CD8-positive, alpha-beta memory T cell (primary cell): ENCODE results near the gene CDC25C. TPM values are rescaled to one million over a fixed set of nuclear protein-coding genes. Genes with fewer than 3 reads are reported as not detected.

Experiments used
- CTCF ChIA-PET: fragments of 350-600 bp; sonication (Branson Sonifier 250); formaldehyde crosslinking; loops from one replicate; lab custom pipeline; 2021; ENCODE audit warnings: antibody characterized with exemption; lab: Charles Lee
- POLR2A ChIA-PET: fragments of 350-600 bp; sonication (Branson Sonifier 250); formaldehyde crosslinking; loops from one replicate; lab custom pipeline; 2021; ENCODE audit warnings: antibody characterized with exemption; lab: Charles Lee
- DNase-seq, 5 donors: peaks; one replicate each; pipeline versions ENCODE4 v3.0.0 to v3.0.0-alpha.2; 2020 to 2022; ENCODE audit warnings: mixed read lengths in 1 of 5
- H3K27ac ChIP-seq: one replicate; pipeline ENCODE4 v1.7.0; 2013; ENCODE audit warnings: low read depth, mild to moderate bottlenecking, low read length, moderate library complexity
- H3K27me3 ChIP-seq: 2 replicates; pipeline ENCODE4 v1.7.0; 2013; ENCODE audit warnings: low read length, mild to moderate bottlenecking; ENCODE audit not compliant: insufficient read depth, poor library complexity, severe bottlenecking
- H3K36me3 ChIP-seq: 2 replicates; pipeline ENCODE4 v1.7.0; 2013; ENCODE audit warnings: mild to moderate bottlenecking, low read length, moderate library complexity; ENCODE audit not compliant: insufficient read depth
- H3K4me1 ChIP-seq: 2 replicates; pipeline ENCODE4 v1.7.0; 2013; ENCODE audit warnings: mild to moderate bottlenecking, low read length, moderate library complexity; ENCODE audit not compliant: insufficient read depth
- H3K4me3 ChIP-seq: 2 replicates; pipeline ENCODE4 v1.7.0; 2013; ENCODE audit warnings: mild to moderate bottlenecking, low read length
- H3K9me3 ChIP-seq: 2 replicates; pipeline ENCODE4 v1.7.0; 2013; ENCODE audit warnings: mild to moderate bottlenecking, low read length
- H3K27ac Mint-ChIP-seq, 8 donors: one replicate each; pipeline ENCODE4 v1.8.0; 2020 to 2021; ENCODE audit warnings: mixed read lengths in 8 of 8, mild to moderate bottlenecking in 6 of 8, inconsistent platforms in 3 of 8, moderate library complexity in 3 of 8
- H3K27me3 Mint-ChIP-seq, 2 donors: one replicate each; pipeline ENCODE4 v1.8.0; 2020 to 2021; ENCODE audit warnings: mixed read lengths in 2 of 2, mild to moderate bottlenecking in 1 of 2, moderate library complexity in 1 of 2
- H3K36me3 Mint-ChIP-seq, 3 donors: one replicate each; pipeline ENCODE4 v1.8.0; 2020 to 2021; ENCODE audit warnings: mixed read lengths in 3 of 3, inconsistent platforms in 1 of 3, mild to moderate bottlenecking in 1 of 3
- H3K4me1 Mint-ChIP-seq, 3 donors: one replicate each; pipeline ENCODE4 v1.8.0; 2020 to 2021; ENCODE audit warnings: mixed read lengths in 3 of 3, inconsistent platforms in 1 of 3, mild to moderate bottlenecking in 1 of 3
- H3K4me3 Mint-ChIP-seq, 7 donors: one replicate each; pipeline ENCODE4 v1.8.0; 2020 to 2021; ENCODE audit warnings: mixed read lengths in 7 of 7, mild to moderate bottlenecking in 6 of 7, moderate library complexity in 4 of 7, inconsistent platforms in 2 of 7
- H3K9me3 Mint-ChIP-seq, 5 donors: one replicate each; pipeline ENCODE4 v1.8.0; 2020 to 2022; ENCODE audit warnings: mixed read lengths in 5 of 5, mild to moderate bottlenecking in 3 of 5, moderate library complexity in 2 of 5, inconsistent platforms in 1 of 5
- polyA plus RNA-seq: library from polyadenylated mRNA; unstranded; fragments of 300-500 nt; fragmentation: Illumina TruSeq; gene quantifications from one replicate; pipeline ENCODE4 v1.2.3, GENCODE V29; 2021
- total RNA-seq, 2 experiments: library from RNA; stranded (reverse); gene quantifications; one replicate each; pipeline ENCODE4 v1.2.3, GENCODE V29; 2021

Gene CDC25C
- total RNA-seq (1 to 10 TPM; 4.3 to 5.3 TPM), polyA plus RNA-seq (not detected)

DNA sequence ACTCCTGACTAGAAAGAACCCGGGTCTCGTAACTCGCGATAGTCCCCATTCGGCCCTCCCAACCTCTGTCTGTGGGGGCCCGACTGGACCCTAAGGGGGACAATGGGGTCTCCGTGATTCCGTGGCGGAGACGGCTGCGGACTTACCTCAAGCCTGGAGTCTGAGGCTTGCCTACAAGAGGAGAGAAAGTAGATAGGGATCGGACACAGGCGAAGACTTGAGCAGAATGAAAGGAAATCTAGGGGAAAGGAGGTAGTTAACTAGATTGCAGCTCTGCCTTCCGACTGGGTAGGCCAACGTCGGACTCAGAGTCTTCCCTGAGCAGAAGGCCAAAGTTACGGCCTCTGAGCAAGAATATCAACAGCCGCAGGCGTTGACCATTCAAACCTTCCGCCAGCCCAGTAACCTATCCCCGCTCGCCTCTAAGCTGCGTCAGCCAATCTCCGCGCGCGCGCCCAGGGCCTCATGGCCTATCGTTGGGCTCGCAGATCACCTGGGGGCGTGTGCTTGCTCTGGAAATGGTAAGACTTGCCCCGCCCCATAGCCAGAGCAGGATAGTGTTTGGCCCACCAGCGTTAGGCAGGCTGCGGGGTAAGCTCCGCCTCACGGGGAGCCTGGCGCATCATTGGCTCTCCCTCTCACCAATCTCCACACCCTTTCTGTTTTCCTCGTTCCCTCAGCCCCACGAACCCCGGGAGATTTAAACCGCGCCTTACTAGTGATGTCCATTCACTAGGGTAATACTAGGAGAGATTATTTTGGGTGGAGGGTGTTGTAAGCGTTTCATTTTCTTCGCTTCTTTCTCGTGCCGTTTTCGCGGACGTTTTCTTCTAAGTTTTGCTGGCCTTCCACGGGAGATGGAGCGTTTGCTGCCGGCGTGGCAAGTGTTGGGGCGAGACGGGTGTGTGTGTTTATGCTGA lies at the start of gene CDC25C:
Gene CDC25C, minus strand, starts transcription at position 356 of the 920 bp plus-strand sequence. CDS start 624 bp downstream, outside the sequence.
- Histone ChIP-seq H3K27me3 (no peaks in the 10 kb centered on the region), H3K4me1 (peaks cover 9% of the 10 kb centered on the region), H3K4me3 (peak within 1 kb of the TSS; percentile 79), H3K36me3 (no peaks in the 10 kb centered on the region), H3K9me3 (no peaks in the 10 kb centered on the region), H3K27ac (peak within 1 kb of the TSS; percentile 45)
- Mint-ChIP-seq H3K27me3 (no peaks in the 10 kb centered on the region), H3K27ac (peak within 1 kb of the TSS; percentile 21 to 82 (median 58)), H3K9me3 (no peaks in the 10 kb centered on the region), H3K4me1 (peaks cover 12 to 19% (median 18%) of the 10 kb centered on the region in 3 donors), H3K4me3 (peak within 1 kb of the TSS; percentile 79 to 91 (median 86)), H3K36me3 (peaks cover 0 to 2% (median 0%) of the 10 kb centered on the region in 3 donors)
- ChIA-PET POLR2A (interaction anchor here (0.7 to 1.9 kb wide), 4 partner anchors 21 to 132 kb away, joined by 3 to 25 read pairs (median 4); partner anchors contain the start of gene KDM3B), CTCF (interaction anchor here (1.3 to 14.3 kb wide), 2 partner anchors 19 to 98 kb away, joined by 3 to 266 read pairs; partner anchors contain the start of gene KDM3B)
- peak; percentile 96 to 98 (median 96) for DNase-seq

DNA sequence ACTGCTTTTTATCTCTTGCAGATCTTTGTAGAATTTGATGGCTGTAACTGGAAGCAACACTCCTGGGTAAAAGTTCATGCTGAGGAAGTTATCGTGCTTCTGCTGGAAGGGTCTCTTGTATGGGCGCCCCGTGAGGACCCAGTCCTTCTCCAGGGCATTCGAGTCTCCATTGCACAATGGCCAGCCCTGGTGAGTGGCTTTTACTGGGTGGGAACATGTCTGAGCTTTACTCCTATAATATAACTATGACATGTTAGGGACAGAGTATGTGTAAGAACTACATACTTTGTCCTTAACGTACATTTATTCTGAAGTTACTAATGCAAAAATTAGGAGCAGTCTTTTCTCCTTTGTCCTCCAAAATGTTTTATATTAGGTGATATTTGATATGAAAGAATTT lies 41.0 kb upstream of the CDC25C start:
- peaks cover 8 to 53% (median 8%) of the 10 kb centered on the region in 3 donors for H3K36me3 Mint-ChIP-seq
- POLR2A ChIA-PET: no interaction called here
- Histone ChIP-seq H3K27ac (no peak overlapping the region), H3K4me1 (peaks cover 19% of the 10 kb centered on the region), H3K9me3 (no peaks in the 10 kb centered on the region), H3K4me3 (no peak overlapping the region), H3K36me3 (peaks cover 4% of the 10 kb centered on the region), H3K27me3 (no peaks in the 10 kb centered on the region)
- CTCF ChIA-PET: interaction anchor here (1.5 kb wide), 1 partner anchor 19 kb away, joined by 4 read pairs; no protein-coding TSS in a partner anchor
- no peak for DNase-seq
- H3K4me1 Mint-ChIP-seq: peaks cover 25 to 43% (median 34%) of the 10 kb centered on the region in 3 donors
- no peak overlapping the region for H3K4me3 Mint-ChIP-seq
- no peaks in the 10 kb centered on the region for H3K27me3 Mint-ChIP-seq
- peak overlapping the region in 1 of 8 donors; percentile 26 for H3K27ac Mint-ChIP-seq
- no peaks in the 10 kb centered on the region for H3K9me3 Mint-ChIP-seq

DNA sequence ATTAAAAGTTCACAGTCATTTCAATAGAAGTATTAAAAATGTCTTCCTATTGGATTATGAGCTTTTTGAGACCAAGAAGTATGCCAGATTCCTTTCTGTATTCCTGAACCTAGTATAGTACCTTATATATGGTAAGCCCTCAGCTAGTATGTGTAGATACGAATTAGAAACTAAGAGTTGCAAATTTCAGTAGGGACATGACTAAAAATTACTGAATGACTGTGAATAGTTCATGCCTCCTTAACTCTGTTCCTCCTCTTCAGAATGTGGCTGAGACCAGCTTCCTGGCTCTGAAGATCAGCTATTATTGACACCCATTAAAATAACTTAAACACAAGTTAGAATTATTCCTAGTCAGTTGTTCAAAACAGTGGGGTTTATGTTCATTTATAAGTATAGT lies 40.6 kb upstream of the CDC25C start:
- no peak for DNase-seq
- H3K4me3 ChIP-seq: no peak overlapping the region
- no peak overlapping the region for H3K27ac ChIP-seq
- peaks cover under 1% of the 10 kb centered on the region for H3K36me3 ChIP-seq
- no peaks in the 10 kb centered on the region for H3K27me3 Mint-ChIP-seq
- CTCF ChIA-PET: interaction anchor here (1.5 kb wide), 1 partner anchor 19 kb away, joined by 4 read pairs; no protein-coding TSS in a partner anchor
- peaks cover 19% of the 10 kb centered on the region for H3K4me1 ChIP-seq
- H3K27ac Mint-ChIP-seq: peak overlapping the region in 1 of 8 donors; percentile 15
- no peak overlapping the region for H3K4me3 Mint-ChIP-seq
- H3K4me1 Mint-ChIP-seq: peaks cover 25 to 45% (median 35%) of the 10 kb centered on the region in 3 donors
- no peaks in the 10 kb centered on the region for H3K27me3 ChIP-seq
- peaks cover 4 to 48% (median 8%) of the 10 kb centered on the region in 3 donors for H3K36me3 Mint-ChIP-seq
- no peaks in the 10 kb centered on the region for H3K9me3 Mint-ChIP-seq
- H3K9me3 ChIP-seq: no peaks in the 10 kb centered on the region
- POLR2A ChIA-PET: no interaction called here

DNA sequence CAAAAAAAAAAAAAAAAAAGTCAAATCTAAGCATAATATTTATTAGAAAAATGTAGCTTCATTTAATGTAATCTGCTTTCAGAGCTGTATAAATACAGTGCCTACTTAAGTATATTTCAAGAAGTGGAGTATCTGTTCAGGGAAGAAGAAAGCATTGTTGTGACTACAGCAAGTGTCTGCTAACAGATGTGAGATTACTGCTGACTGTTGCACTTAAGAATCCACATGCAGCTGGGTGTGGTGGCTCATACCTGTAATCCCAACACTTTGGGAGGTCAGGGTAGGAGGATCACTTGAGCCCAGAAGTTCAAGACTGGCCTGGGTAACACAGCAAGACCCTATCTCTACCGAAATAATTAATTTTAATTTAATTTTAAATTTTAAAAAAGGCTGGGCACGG lies 39.9 kb upstream of the CDC25C start:
- POLR2A ChIA-PET: interaction anchor here (1.1 kb wide), 1 partner anchor 20 kb away, joined by 4 read pairs; no protein-coding TSS in a partner anchor
- Mint-ChIP-seq H3K4me3 (no peak overlapping the region), H3K27me3 (no peaks in the 10 kb centered on the region), H3K27ac (no peak overlapping the region), H3K4me1 (peaks cover 33 to 53% (median 42%) of the 10 kb centered on the region in 3 donors), H3K36me3 (peaks cover 0 to 42% (median 5%) of the 10 kb centered on the region in 3 donors), H3K9me3 (no peaks in the 10 kb centered on the region)
- H3K36me3 ChIP-seq: no peaks in the 10 kb centered on the region
- H3K27me3 ChIP-seq: no peaks in the 10 kb centered on the region
- no peak overlapping the region for H3K4me3 ChIP-seq
- no peak overlapping the region for H3K27ac ChIP-seq
- H3K9me3 ChIP-seq: no peaks in the 10 kb centered on the region
- H3K4me1 ChIP-seq: peaks cover 27% of the 10 kb centered on the region
- CTCF ChIA-PET: interaction anchor here (1.0 to 1.8 kb wide), 3 partner anchors 10 to 19 kb away, joined by 4 to 12 read pairs (median 4); partner anchors contain the start of gene KDM3B
- no peak for DNase-seq

DNA sequence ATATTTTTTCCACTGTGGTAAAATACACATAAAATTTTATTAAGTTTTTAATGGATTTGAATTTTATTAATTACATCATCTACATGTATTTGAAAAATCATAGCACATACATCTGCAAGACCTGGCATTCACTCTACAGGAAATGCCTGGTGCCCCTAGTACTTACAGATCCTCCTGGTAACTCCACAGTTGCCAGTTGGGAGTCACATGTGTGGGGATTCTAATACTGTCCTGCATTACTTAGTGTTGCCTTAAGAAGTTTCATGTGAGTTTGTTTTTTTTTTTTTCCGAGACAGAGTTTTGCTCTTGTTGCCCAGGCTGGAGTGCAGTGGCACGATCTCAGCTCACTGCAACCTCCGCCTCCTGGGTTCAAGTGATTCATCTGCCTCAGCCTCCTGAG lies 38.9 kb upstream of the CDC25C start:
- no peaks in the 10 kb centered on the region for H3K27me3 ChIP-seq
- H3K9me3 ChIP-seq: no peaks in the 10 kb centered on the region
- ChIA-PET POLR2A (interaction anchor here (1.1 kb wide), 1 partner anchor 19 kb away, joined by 4 read pairs; no protein-coding TSS in a partner anchor), CTCF (interaction anchor here (1.0 to 1.8 kb wide), 3 partner anchors 11 to 18 kb away, joined by 4 to 12 read pairs (median 4); partner anchors contain the start of gene KDM3B)
- peak overlapping the region in 1 of 8 donors; percentile 61 for H3K27ac Mint-ChIP-seq
- H3K4me3 ChIP-seq: no peak overlapping the region
- DNase-seq: no peak
- peak overlapping the region in 1 of 7 donors; percentile 32 for H3K4me3 Mint-ChIP-seq
- no peaks in the 10 kb centered on the region for H3K9me3 Mint-ChIP-seq
- H3K36me3 Mint-ChIP-seq: peaks cover 0 to 37% (median 5%) of the 10 kb centered on the region in 3 donors
- no peaks in the 10 kb centered on the region for H3K36me3 ChIP-seq
- no peaks in the 10 kb centered on the region for H3K27me3 Mint-ChIP-seq
- peaks cover 39 to 61% (median 50%) of the 10 kb centered on the region in 3 donors for H3K4me1 Mint-ChIP-seq
- H3K27ac ChIP-seq: no peak overlapping the region
- H3K4me1 ChIP-seq: peaks cover 33% of the 10 kb centered on the region

DNA sequence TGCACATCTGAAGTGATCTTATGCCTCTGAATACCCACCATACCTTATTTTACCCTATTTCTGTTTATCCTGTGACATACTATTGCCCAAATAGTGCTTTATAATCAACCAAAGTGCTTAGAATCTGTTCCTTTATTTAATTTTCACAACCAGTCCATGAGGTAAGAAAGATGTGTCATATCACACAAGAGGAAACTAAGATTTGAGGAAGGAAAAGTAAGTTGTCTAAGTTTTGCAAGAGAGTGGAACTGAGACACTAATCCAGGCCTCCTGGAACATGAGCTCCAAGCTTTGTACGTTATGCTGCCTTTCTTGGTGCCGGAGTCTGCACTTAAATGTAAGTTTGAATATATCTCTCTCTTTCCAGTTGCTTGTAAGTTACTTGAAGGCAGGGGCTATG lies 38.1 kb upstream of the CDC25C start:
- Mint-ChIP-seq H3K27ac (peak overlapping the region in 1 of 8 donors; percentile 18), H3K36me3 (peaks cover 0 to 33% (median 2%) of the 10 kb centered on the region in 3 donors), H3K4me1 (peaks cover 40 to 68% (median 52%) of the 10 kb centered on the region in 3 donors), H3K27me3 (no peaks in the 10 kb centered on the region), H3K4me3 (no peak overlapping the region), H3K9me3 (no peaks in the 10 kb centered on the region)
- Histone ChIP-seq H3K27me3 (no peaks in the 10 kb centered on the region), H3K9me3 (no peaks in the 10 kb centered on the region), H3K4me3 (no peak overlapping the region), H3K27ac (no peak overlapping the region), H3K4me1 (peaks cover 33% of the 10 kb centered on the region), H3K36me3 (no peaks in the 10 kb centered on the region)
- POLR2A ChIA-PET: no interaction called here
- no peak for DNase-seq
- CTCF ChIA-PET: interaction anchor here (1.8 to 4.1 kb wide), 2 partner anchors 17 kb away, joined by 12 to 27 read pairs; partner anchors contain the start of gene KDM3B

DNA sequence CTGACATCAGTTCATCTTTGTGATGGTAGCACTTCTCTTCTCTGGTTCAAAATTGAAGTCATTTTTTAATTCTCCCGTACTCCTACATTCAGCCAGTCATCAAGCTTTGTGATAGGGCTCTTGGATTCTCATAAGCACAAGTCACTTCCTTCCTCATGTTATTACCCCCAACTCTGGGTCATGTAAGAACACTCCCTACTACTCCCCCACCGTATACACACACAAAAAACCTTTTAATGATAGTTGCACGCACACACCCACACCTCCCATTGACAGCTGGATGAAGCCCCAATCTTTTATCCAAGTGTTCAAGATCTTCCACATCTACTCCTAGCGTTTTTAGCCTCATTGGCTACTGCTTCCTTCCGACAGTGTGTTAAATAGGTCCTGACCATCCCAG lies 37.7 kb upstream of the CDC25C start:
- H3K4me3 Mint-ChIP-seq: peak overlapping the region in 1 of 7 donors; percentile 26
- Histone ChIP-seq H3K4me1 (peaks cover 33% of the 10 kb centered on the region), H3K27ac (no peak overlapping the region), H3K36me3 (no peaks in the 10 kb centered on the region), H3K9me3 (no peaks in the 10 kb centered on the region), H3K27me3 (no peaks in the 10 kb centered on the region), H3K4me3 (no peak overlapping the region)
- peak overlapping the region in 3 of 8 donors; percentile 3 to 89 (median 18) for H3K27ac Mint-ChIP-seq
- ChIA-PET POLR2A (no interaction called here), CTCF (interaction anchor here (4.1 kb wide), 1 partner anchor 16 kb away, joined by 27 read pairs; the partner anchor contains the start of gene KDM3B)
- no peaks in the 10 kb centered on the region for H3K9me3 Mint-ChIP-seq
- no peak for DNase-seq
- no peaks in the 10 kb centered on the region for H3K27me3 Mint-ChIP-seq
- H3K4me1 Mint-ChIP-seq: peaks cover 41 to 72% (median 57%) of the 10 kb centered on the region in 3 donors
- H3K36me3 Mint-ChIP-seq: peaks cover 0 to 29% (median 1%) of the 10 kb centered on the region in 3 donors
